CD8-positive, alpha-beta memory T cell (primary cell): ENCODE data around the gene MNAT1. TPM values are rescaled to one million over a fixed set of nuclear protein-coding genes. Genes with fewer than 3 reads are reported as not detected.
A peak's percentile ranks its signal among the peaks of the same experiment; 100 is the strongest.

Source experiments
- CTCF ChIA-PET: fragments of 350-600 bp; sonication (Branson Sonifier 250); formaldehyde crosslinking; loops from one replicate; lab custom pipeline; 2021; ENCODE audit warnings: antibody characterized with exemption; lab: Charles Lee
- POLR2A ChIA-PET: fragments of 350-600 bp; sonication (Branson Sonifier 250); formaldehyde crosslinking; loops from one replicate; lab custom pipeline; 2021; ENCODE audit warnings: antibody characterized with exemption; lab: Charles Lee
- DNase-seq, 5 donors: peaks; one replicate each; pipeline versions ENCODE4 v3.0.0 to v3.0.0-alpha.2; 2020 to 2022; ENCODE audit warnings: mixed read lengths in 1 of 5
- H3K27ac ChIP-seq: one replicate; pipeline ENCODE4 v1.7.0; 2013; ENCODE audit warnings: low read depth, mild to moderate bottlenecking, low read length, moderate library complexity
- H3K27me3 ChIP-seq: 2 replicates; pipeline ENCODE4 v1.7.0; 2013; ENCODE audit warnings: low read length, mild to moderate bottlenecking; ENCODE audit not compliant: insufficient read depth, poor library complexity, severe bottlenecking
- H3K36me3 ChIP-seq: 2 replicates; pipeline ENCODE4 v1.7.0; 2013; ENCODE audit warnings: mild to moderate bottlenecking, low read length, moderate library complexity; ENCODE audit not compliant: insufficient read depth
- H3K4me1 ChIP-seq: 2 replicates; pipeline ENCODE4 v1.7.0; 2013; ENCODE audit warnings: mild to moderate bottlenecking, low read length, moderate library complexity; ENCODE audit not compliant: insufficient read depth
- H3K4me3 ChIP-seq: 2 replicates; pipeline ENCODE4 v1.7.0; 2013; ENCODE audit warnings: mild to moderate bottlenecking, low read length
- H3K9me3 ChIP-seq: 2 replicates; pipeline ENCODE4 v1.7.0; 2013; ENCODE audit warnings: mild to moderate bottlenecking, low read length
- H3K27ac Mint-ChIP-seq, 8 donors: one replicate each; pipeline ENCODE4 v1.8.0; 2020 to 2021; ENCODE audit warnings: mixed read lengths in 8 of 8, mild to moderate bottlenecking in 6 of 8, inconsistent platforms in 3 of 8, moderate library complexity in 3 of 8
- H3K27me3 Mint-ChIP-seq, 2 donors: one replicate each; pipeline ENCODE4 v1.8.0; 2020 to 2021; ENCODE audit warnings: mixed read lengths in 2 of 2, mild to moderate bottlenecking in 1 of 2, moderate library complexity in 1 of 2
- H3K36me3 Mint-ChIP-seq, 3 donors: one replicate each; pipeline ENCODE4 v1.8.0; 2020 to 2021; ENCODE audit warnings: mixed read lengths in 3 of 3, inconsistent platforms in 1 of 3, mild to moderate bottlenecking in 1 of 3
- H3K4me1 Mint-ChIP-seq, 3 donors: one replicate each; pipeline ENCODE4 v1.8.0; 2020 to 2021; ENCODE audit warnings: mixed read lengths in 3 of 3, inconsistent platforms in 1 of 3, mild to moderate bottlenecking in 1 of 3
- H3K4me3 Mint-ChIP-seq, 7 donors: one replicate each; pipeline ENCODE4 v1.8.0; 2020 to 2021; ENCODE audit warnings: mixed read lengths in 7 of 7, mild to moderate bottlenecking in 6 of 7, moderate library complexity in 4 of 7, inconsistent platforms in 2 of 7
- H3K9me3 Mint-ChIP-seq, 5 donors: one replicate each; pipeline ENCODE4 v1.8.0; 2020 to 2022; ENCODE audit warnings: mixed read lengths in 5 of 5, mild to moderate bottlenecking in 3 of 5, moderate library complexity in 2 of 5, inconsistent platforms in 1 of 5
- polyA plus RNA-seq: library from polyadenylated mRNA; unstranded; fragments of 300-500 nt; fragmentation: Illumina TruSeq; gene quantifications from one replicate; pipeline ENCODE4 v1.2.3, GENCODE V29; 2021
- total RNA-seq, 2 experiments: library from RNA; stranded (reverse); gene quantifications; one replicate each; pipeline ENCODE4 v1.2.3, GENCODE V29; 2021

Gene MNAT1
- total and polyA plus RNA-seq, 3 experiments from 2014 or later = 16.0 to 47.8 (median 37.1) TPM

- Mint-ChIP-seq H3K4me1 (peaks cover 9 to 13% (median 10%) of the 10 kb centered on the region in 3 donors), H3K36me3 (peaks cover 7 to 15% (median 12%) of the 10 kb centered on the region in 3 donors), H3K27ac (peak overlapping the region in 1 of 8 donors; percentile 26), H3K4me3 (no peak overlapping the region), H3K27me3 (no peaks in the 10 kb centered on the region), H3K9me3 (peaks cover 0 to 10% (median 2%) of the 10 kb centered on the region in 5 donors)
- Histone ChIP-seq H3K27ac (no peak overlapping the region), H3K27me3 (no peaks in the 10 kb centered on the region), H3K36me3 (no peaks in the 10 kb centered on the region), H3K4me1 (no peaks in the 10 kb centered on the region), H3K4me3 (no peak overlapping the region), H3K9me3 (no peaks in the 10 kb centered on the region)
- no peak for DNase-seq
- ChIA-PET POLR2A (no interaction called here), CTCF (no interaction called here)
These were observed 181.2 kb downstream of the MNAT1 start for GRCh38 chr14:60915781-60916180.

- H3K4me1 Mint-ChIP-seq = no peaks in the 10 kb centered on the region
- DNase-seq = no peak
- POLR2A ChIA-PET = no interaction called here
- H3K4me3 Mint-ChIP-seq = no peak overlapping the region
- Histone ChIP-seq H3K9me3 (no peaks in the 10 kb centered on the region), H3K4me1 (no peaks in the 10 kb centered on the region), H3K36me3 (no peaks in the 10 kb centered on the region), H3K4me3 (no peak overlapping the region), H3K27ac (no peak overlapping the region), H3K27me3 (no peaks in the 10 kb centered on the region)
- peaks cover 8 to 11% (median 9%) of the 10 kb centered on the region in 3 donors for H3K36me3 Mint-ChIP-seq
- no peaks in the 10 kb centered on the region for H3K27me3 Mint-ChIP-seq
- H3K9me3 Mint-ChIP-seq = no peaks in the 10 kb centered on the region
- CTCF ChIA-PET = no interaction called here
- no peak overlapping the region for H3K27ac Mint-ChIP-seq
These were observed 187.5 kb downstream of the MNAT1 start for GRCh38 chr14:60922050-60922449.

- H3K27me3 ChIP-seq = no peaks in the 10 kb centered on the region
- no peak for DNase-seq
- Mint-ChIP-seq H3K4me3 (no peak overlapping the region), H3K27me3 (no peaks in the 10 kb centered on the region), H3K36me3 (peaks cover 0 to 8% (median 0%) of the 10 kb centered on the region in 3 donors), H3K4me1 (no peaks in the 10 kb centered on the region), H3K9me3 (no peaks in the 10 kb centered on the region), H3K27ac (no peak overlapping the region)
- POLR2A ChIA-PET = no interaction called here
- H3K9me3 ChIP-seq = no peaks in the 10 kb centered on the region
- no peaks in the 10 kb centered on the region for H3K36me3 ChIP-seq
- no peak overlapping the region for H3K27ac ChIP-seq
- H3K4me3 ChIP-seq = no peak overlapping the region
- no peaks in the 10 kb centered on the region for H3K4me1 ChIP-seq
- CTCF ChIA-PET = no interaction called here
These were observed 190.7 kb downstream of the MNAT1 start for GRCh38 chr14:60925286-60925685.

GRCh38 chr14:60926002-60926401 is 191.4 kb downstream of the MNAT1 start:
- Mint-ChIP-seq H3K9me3 (no peaks in the 10 kb centered on the region), H3K4me3 (no peak overlapping the region), H3K36me3 (peaks cover 0 to 8% (median 0%) of the 10 kb centered on the region in 3 donors), H3K27ac (no peak overlapping the region), H3K27me3 (no peaks in the 10 kb centered on the region), H3K4me1 (no peaks in the 10 kb centered on the region)
- H3K9me3 ChIP-seq = no peaks in the 10 kb centered on the region
- H3K4me1 ChIP-seq = no peaks in the 10 kb centered on the region
- no peak overlapping the region for H3K4me3 ChIP-seq
- H3K27ac ChIP-seq = no peak overlapping the region
- no peaks in the 10 kb centered on the region for H3K36me3 ChIP-seq
- ChIA-PET POLR2A (no interaction called here), CTCF (no interaction called here)
- no peak for DNase-seq
- H3K27me3 ChIP-seq = no peaks in the 10 kb centered on the region

GRCh38 chr14:60931218-60931617 is 196.7 kb downstream of the MNAT1 start:
- Histone ChIP-seq H3K4me1 (no peaks in the 10 kb centered on the region), H3K36me3 (no peaks in the 10 kb centered on the region), H3K27me3 (no peaks in the 10 kb centered on the region), H3K4me3 (no peak overlapping the region), H3K9me3 (no peaks in the 10 kb centered on the region), H3K27ac (no peak overlapping the region)
- Mint-ChIP-seq H3K27me3 (no peaks in the 10 kb centered on the region), H3K27ac (no peak overlapping the region), H3K9me3 (no peaks in the 10 kb centered on the region), H3K36me3 (peaks cover 0 to 11% (median 6%) of the 10 kb centered on the region in 3 donors), H3K4me3 (no peak overlapping the region), H3K4me1 (no peaks in the 10 kb centered on the region)
- POLR2A ChIA-PET = no interaction called here
- no peak for DNase-seq
- CTCF ChIA-PET = no interaction called here

- H3K27me3 ChIP-seq = no peaks in the 10 kb centered on the region
- H3K27me3 Mint-ChIP-seq = no peaks in the 10 kb centered on the region
- no peak overlapping the region for H3K27ac Mint-ChIP-seq
- no peaks in the 10 kb centered on the region for H3K4me1 ChIP-seq
- ChIA-PET CTCF (no interaction called here), POLR2A (no interaction called here)
- no peaks in the 10 kb centered on the region for H3K9me3 ChIP-seq
- H3K27ac ChIP-seq = no peak overlapping the region
- no peaks in the 10 kb centered on the region for H3K9me3 Mint-ChIP-seq
- no peak overlapping the region for H3K4me3 ChIP-seq
- DNase-seq = no peak
- H3K36me3 ChIP-seq = no peaks in the 10 kb centered on the region
- no peak overlapping the region for H3K4me3 Mint-ChIP-seq
- peaks cover 0 to 8% (median 7%) of the 10 kb centered on the region in 3 donors for H3K36me3 Mint-ChIP-seq
- peaks cover 0 to 1% (median 0%) of the 10 kb centered on the region in 3 donors for H3K4me1 Mint-ChIP-seq
These were observed 199.5 kb downstream of the MNAT1 start for GRCh38 chr14:60933920-60934655.

GRCh38 chr14:60935319-60935718 is 200.8 kb downstream of the MNAT1 start:
- ChIA-PET POLR2A (no interaction called here), CTCF (no interaction called here)
- H3K27me3 ChIP-seq = no peaks in the 10 kb centered on the region
- H3K4me3 ChIP-seq = no peak overlapping the region
- H3K9me3 ChIP-seq = no peaks in the 10 kb centered on the region
- no peak for DNase-seq
- H3K36me3 ChIP-seq = no peaks in the 10 kb centered on the region
- Mint-ChIP-seq H3K27me3 (no peaks in the 10 kb centered on the region), H3K4me1 (peaks cover 0 to 5% (median 4%) of the 10 kb centered on the region in 3 donors), H3K9me3 (no peaks in the 10 kb centered on the region), H3K36me3 (peaks cover 0 to 12% (median 9%) of the 10 kb centered on the region in 3 donors), H3K4me3 (no peak overlapping the region), H3K27ac (no peak overlapping the region)
- no peak overlapping the region for H3K27ac ChIP-seq
- no peaks in the 10 kb centered on the region for H3K4me1 ChIP-seq

- no peak for DNase-seq
- ChIA-PET POLR2A (no interaction called here), CTCF (no interaction called here)
- Histone ChIP-seq H3K9me3 (no peaks in the 10 kb centered on the region), H3K27me3 (no peaks in the 10 kb centered on the region), H3K27ac (no peak overlapping the region), H3K36me3 (no peaks in the 10 kb centered on the region), H3K4me1 (no peaks in the 10 kb centered on the region), H3K4me3 (no peak overlapping the region)
- H3K27me3 Mint-ChIP-seq = no peaks in the 10 kb centered on the region
- H3K9me3 Mint-ChIP-seq = no peaks in the 10 kb centered on the region
- peaks cover 11 to 17% (median 12%) of the 10 kb centered on the region in 3 donors for H3K36me3 Mint-ChIP-seq
- no peak overlapping the region for H3K27ac Mint-ChIP-seq
- peaks cover 0 to 5% (median 4%) of the 10 kb centered on the region in 3 donors for H3K4me1 Mint-ChIP-seq
- H3K4me3 Mint-ChIP-seq = no peak overlapping the region
These were observed 209.1 kb downstream of the MNAT1 start for GRCh38 chr14:60943637-60944032.
